HCT116 (cell line): ENCODE results near the gene BNIPL. TPM values are rescaled to one million over a fixed set of nuclear protein-coding genes. Genes with fewer than 3 reads are reported as not detected.

ENCODE experiments used
- ATAC-seq: fragments of 200-7000 bp; cut with Tn5 transposase; 2 replicates; pipeline ENCODE4 v1.9.1; 2020; ENCODE audit warnings: mild to moderate bottlenecking, moderate library complexity
- BruUV-seq: library from RNA; stranded (reverse); fragments of 400-500 nt; replicated peaks from 2 replicates; lab custom pipeline; 2021; lab: Mats Ljungman, UMichigan
- CTCF ChIA-PET: fragments of 300-600 bp; sonication (Branson Sonifier 250); formaldehyde crosslinking; loops from one replicate; lab custom pipeline; 2021; ENCODE audit warnings: antibody characterized with exemption; lab: Charles Lee
- POLR2A ChIA-PET: fragments of 300-600, 350-600 bp; sonication (Branson Sonifier 250); formaldehyde crosslinking; loops from one replicate; lab custom pipeline; 2021; ENCODE audit warnings: antibody characterized with exemption; lab: Charles Lee
- RAD21 ChIA-PET, 2 experiments: fragments of 300-600 bp; sonication (Branson Sonifier 250); formaldehyde crosslinking; loops; one replicate each; lab custom pipeline; 2023; ENCODE audit warnings: low total read pairs in 2 of 2; ENCODE audit not compliant: uncharacterized antibody in 2 of 2, unreplicated experiment in 2 of 2, low non-redundant PET in 1 of 2; lab: Charles Lee
- DNase-seq: peaks from one replicate; pipeline ENCODE4 v3.0.0-alpha.2; 2010; ENCODE audit warnings: low read depth, low spot score
- H2AFZ ChIP-seq: fragments of 200-600 bp; shearing (Covaris generic), sonication (generic); 2 replicates; pipeline ENCODE4 v1.6.1; 2017; ENCODE audit warnings: low read depth, mixed run types, mixed read lengths, antibody characterized with exemption, low read length; ENCODE audit not compliant: poor library complexity, severe bottlenecking
- H3K27ac ChIP-seq: 2 replicates; pipeline ENCODE4 v1.5.1; 2012; ENCODE audit warnings: low read depth, low read length
- H3K27me3 ChIP-seq: fragments of 200-600 bp; sonication (generic); 2 replicates; pipeline ENCODE4 v1.6.1; 2016; ENCODE audit warnings: mixed run types, low read length, mixed read lengths; ENCODE audit not compliant: insufficient read depth
- H3K36me3 ChIP-seq, 2 experiments: fragments of 200-500 bp in 1 of 2; fragments of 200-600 bp in 1 of 2; sonication (Bioruptor generic) in 1 of 2; sonication (generic) in 1 of 2; 2 replicates each; pipeline versions ENCODE4 v1.5.1 to v1.6.1; 2014 to 2016; ENCODE audit warnings: low read length in 2 of 2, inconsistent platforms in 1 of 2, mixed read lengths in 1 of 2, mixed run types in 1 of 2; ENCODE audit not compliant: insufficient read depth in 2 of 2, control insufficient read depth in 1 of 2
- H3K4me1 ChIP-seq, 2 experiments: fragments of 200-600 bp in 1 of 2; sonication (generic) in 1 of 2; 2 replicates each; pipeline versions ENCODE4 v1.5.1 to v1.6.1; 2012 to 2017; ENCODE audit warnings: low read length in 2 of 2, inconsistent platforms in 1 of 2, mild to moderate bottlenecking in 1 of 2, mixed read lengths in 1 of 2, mixed run types in 1 of 2, moderate library complexity in 1 of 2; ENCODE audit not compliant: insufficient read depth in 2 of 2, control insufficient read depth in 1 of 2
- H3K4me2 ChIP-seq: fragments of 200-600 bp; sonication (generic); 2 replicates; pipeline ENCODE4 v1.6.1; 2017; ENCODE audit warnings: mixed run types, low read length, mixed read lengths
- H3K4me3 ChIP-seq, 2 experiments: fragments of 200-600 bp in 1 of 2; sonication (generic) in 1 of 2; replicated peaks in 1 of 2; 2 replicates each; pipeline ENCODE4 v1.5.1; 2011 to 2016; ENCODE audit warnings: low read length in 2 of 2, control low read depth in 1 of 2, low read depth in 1 of 2, mild to moderate bottlenecking in 1 of 2, mixed read lengths in 1 of 2, mixed run types in 1 of 2
- H3K79me2 ChIP-seq: fragments of 200-600 bp; sonication (generic); 2 replicates; pipeline ENCODE4 v1.6.1; 2017; ENCODE audit warnings: mild to moderate bottlenecking, mixed run types, low read length, moderate library complexity, mixed read lengths; ENCODE audit not compliant: insufficient read depth
- H3K9ac ChIP-seq: fragments of 200-600 bp; sonication (generic); 2 replicates; pipeline ENCODE4 v1.6.1; 2016; ENCODE audit warnings: low read length, mixed read lengths
- H3K9me2 ChIP-seq: fragments of 200-600 bp; sonication (generic), shearing (Covaris generic); 2 replicates; pipeline ENCODE4 v1.6.1; 2017; ENCODE audit warnings: mixed run types, mild to moderate bottlenecking, moderate library complexity; ENCODE audit not compliant: insufficient read depth
- H3K9me3 ChIP-seq, 2 experiments: fragments of 200-500 bp in 1 of 2; fragments of 200-600 bp in 1 of 2; sonication (Bioruptor generic) in 1 of 2; sonication (generic) in 1 of 2; 2 replicates each; pipeline ENCODE4 v1.6.1; 2014 to 2017; ENCODE audit warnings: low read length in 2 of 2, mixed read lengths in 2 of 2, inconsistent platforms in 1 of 2, low read depth in 1 of 2, mild to moderate bottlenecking in 1 of 2, mixed run types in 1 of 2, moderate library complexity in 1 of 2; ENCODE audit not compliant: control insufficient read depth in 1 of 2, insufficient read depth in 1 of 2
- H4K20me1 ChIP-seq: fragments of 200-600 bp; sonication (generic), shearing (Covaris generic); 2 replicates; pipeline ENCODE4 v1.6.1; 2017; ENCODE audit warnings: mixed run types, mild to moderate bottlenecking, moderate library complexity; ENCODE audit not compliant: insufficient read depth
- CBX3 ChIP-seq: IDR thresholded peaks from 2 replicates; pipeline ENCODE4 v1.6.1; 2012; ENCODE audit warnings: low read depth
- CEBPB ChIP-seq: IDR thresholded peaks from 2 replicates; pipeline ENCODE4 v1.6.1; 2012; ENCODE audit warnings: low read depth
- CTCF ChIP-seq, 3 experiments: fragments of 200-600 bp in 1 of 3; sonication (generic) in 1 of 3; IDR thresholded peaks in 2 of 3; conservative IDR thresholded peaks in 1 of 3; 2 replicates each; pipeline ENCODE4 v1.5.1; 2012 to 2017; ENCODE audit warnings: low read depth in 2 of 3, low read length in 2 of 3, antibody characterized with exemption in 1 of 3, borderline replicate concordance in 1 of 3, control low read depth in 1 of 3, mild to moderate bottlenecking in 1 of 3, mixed read lengths in 1 of 3, mixed run types in 1 of 3, moderate library complexity in 1 of 3; ENCODE audit not compliant: insufficient read depth in 1 of 3
- EGR1 ChIP-seq: IDR thresholded peaks from 2 replicates; pipeline ENCODE4 v1.6.1; 2012; ENCODE audit warnings: low read depth
- ELF1 ChIP-seq: IDR thresholded peaks from 2 replicates; pipeline ENCODE4 v1.6.1; 2012; ENCODE audit warnings: low read depth, borderline replicate concordance
- EZH2 ChIP-seq: fragments of 200-600 bp; sonication (generic); IDR thresholded peaks from 2 replicates; pipeline ENCODE4 v1.6.1; 2017; ENCODE audit warnings: antibody characterized with exemption, mixed run types
- EZH2phosphoT487 ChIP-seq: fragments of 200-600 bp; IDR thresholded peaks from 2 replicates; pipeline ENCODE4 v1.6.1; 2018; ENCODE audit warnings: antibody characterized with exemption, borderline replicate concordance
- FOSL1 ChIP-seq: IDR thresholded peaks from 2 replicates; pipeline ENCODE4 v1.6.1; 2012; ENCODE audit warnings: low read depth
- JUND ChIP-seq: IDR thresholded peaks from 2 replicates; pipeline ENCODE4 v1.6.1; 2012
- POLR2AphosphoS5 ChIP-seq: IDR thresholded peaks from 2 replicates; pipeline ENCODE4 v1.6.1; 2011; ENCODE audit warnings: mild to moderate bottlenecking, low read depth, low read length, moderate library complexity
- SP1 ChIP-seq: IDR thresholded peaks from 2 replicates; pipeline ENCODE4 v1.6.1; 2012; ENCODE audit warnings: low read depth
- TCF7L2 ChIP-seq: IDR thresholded peaks from 2 replicates; pipeline ENCODE4 v1.7.0; 2011; ENCODE audit warnings: borderline replicate concordance, inconsistent platforms; ENCODE audit not compliant: insufficient read depth, insufficient read length; ENCODE audit errors: extremely low read depth
- YY1 ChIP-seq: IDR thresholded peaks from 2 replicates; pipeline ENCODE4 v1.6.1; 2011; ENCODE audit warnings: low read length, low read depth, moderate library complexity, mild to moderate bottlenecking; ENCODE audit not compliant: insufficient replicate concordance; ENCODE audit errors: extremely low read depth
- ZNF274 ChIP-seq: fragments of 200-500 bp; sonication (Bioruptor generic); IDR thresholded peaks from 2 replicates; pipeline ENCODE4 v1.6.1; 2014; ENCODE audit warnings: mild to moderate bottlenecking, low read depth, low read length, inconsistent platforms
- intact Hi-C: fragments of 100-400 bp; cut with micrococcal nuclease; formaldehyde crosslinking; loops from 2 replicates; pipeline ENCODE4 v1.10.0; 2022
- total RNA-seq: library from RNA; stranded (reverse); gene quantifications from one replicate; pipeline ENCODE4 v1.2.1, GENCODE V29; 2021; ENCODE audit not compliant: unreplicated experiment
- TF ChIP-seq, protein P1 (sequence below): IDR thresholded peaks from 2 replicates; pipeline ENCODE4 v1.6.1; 2012
- TF ChIP-seq, protein P2 (sequence below): IDR thresholded peaks from 2 replicates; pipeline ENCODE4 v1.6.1; 2012; ENCODE audit warnings: low read depth

Gene BNIPL
- total RNA-seq, 1 experiment from 2014 or later: 0.86 TPM

DNA sequence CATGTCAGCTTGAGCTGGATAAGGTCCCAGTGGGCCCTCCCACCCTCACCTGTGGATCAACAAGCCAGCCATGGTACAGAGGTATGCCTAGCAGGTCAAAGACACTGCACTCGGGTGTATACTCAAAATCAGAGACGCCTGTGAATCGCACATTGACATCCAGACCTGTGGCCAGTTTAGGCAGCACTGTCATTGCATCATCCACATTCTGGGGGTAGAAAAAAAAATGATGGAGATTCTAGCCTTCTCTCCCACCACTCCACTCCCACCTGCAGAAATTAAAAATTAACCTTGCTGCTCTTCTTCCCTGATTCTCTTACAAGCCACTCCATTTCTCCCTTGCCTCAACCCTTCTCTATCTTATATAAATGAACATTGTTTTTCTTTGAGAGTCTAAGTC lies 36.0 kb upstream of the BNIPL start:
- ATAC-seq: no peak
- Histone ChIP-seq H3K9ac (no peak overlapping the region), H3K9me3 (no peaks in the 10 kb centered on the region), H3K27ac (no peak overlapping the region), H2AFZ (no peak overlapping the region), H3K4me2 (no peak overlapping the region), H3K27me3 (no peaks in the 10 kb centered on the region), H3K36me3 (no peaks in the 10 kb centered on the region)
- intact Hi-C loops: no loop called here
- no peak for TF ChIP-seq CEBPB
- no peak for TF ChIP-seq FOSL1
- TF ChIP-seq, protein P1, sequence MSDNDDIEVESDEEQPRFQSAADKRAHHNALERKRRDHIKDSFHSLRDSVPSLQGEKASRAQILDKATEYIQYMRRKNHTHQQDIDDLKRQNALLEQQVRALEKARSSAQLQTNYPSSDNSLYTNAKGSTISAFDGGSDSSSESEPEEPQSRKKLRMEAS: no peak
- TF ChIP-seq EZH2phosphoT487: no peak
- TF ChIP-seq SP1: no peak
- TF ChIP-seq ELF1: no peak
- no peak for TF ChIP-seq CBX3
- TF ChIP-seq, all 23 proteins: peak for 0
- Histone ChIP-seq H3K4me3 (no peak overlapping the region), H4K20me1 (no peaks in the 10 kb centered on the region), H3K4me1 (peaks cover 7 to 38% of the 10 kb centered on the region in 2 experiments; a peak in 3 of 4 replicates), H3K9me2 (no peaks in the 10 kb centered on the region), H3K79me2 (no peaks in the 10 kb centered on the region)
- POLR2A ChIA-PET: no interaction called here
- CTCF ChIA-PET: no interaction called here
- BruUV-seq: no TSS peak
- RAD21 ChIA-PET: no interaction called here
- no peak for DNase-seq

DNA sequence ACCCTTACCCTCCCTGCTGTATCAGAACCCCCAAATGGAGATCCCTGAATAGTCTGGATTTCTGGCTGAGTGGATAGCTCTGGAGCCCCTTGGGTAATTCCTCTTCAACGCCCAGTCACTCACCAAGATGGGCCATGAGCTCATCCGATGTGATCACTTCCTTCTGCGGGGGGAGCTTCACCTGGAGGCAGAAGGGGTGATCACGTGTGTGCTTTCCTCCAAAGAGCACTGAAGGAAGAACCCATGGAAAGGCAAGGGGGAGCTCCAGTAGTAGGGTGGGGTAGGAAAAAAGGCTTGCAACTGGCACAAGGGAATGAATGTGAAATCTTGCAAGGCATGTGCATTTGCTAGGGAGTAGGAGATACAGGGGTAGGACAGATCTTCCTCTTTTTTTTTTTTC lies 34.8 kb upstream of the BNIPL start:
- no TSS peak for BruUV-seq
- peaks cover 6 to 37% of the 10 kb centered on the region in 2 experiments; a peak in 3 of 4 replicates for H3K4me1 ChIP-seq
- DNase-seq: no peak
- TF ChIP-seq YY1 (no peak), TCF7L2 (no peak), ELF1 (no peak), SP1 (no peak), EZH2 (no peak), ZNF274 (no peak), CTCF (IDR thresholded peaks at IDR 0.05 in 2 of 3, conservative IDR thresholded peaks at IDR 0.05 in 1 of 3; ENCODE audit: borderline replicate concordance in 1 of 3, insufficient read depth in 1 of 3, low read depth in 2 of 3, low read length in 2 of 3) (no peak), EGR1 (no peak), CBX3 (no peak), JUND (no peak), POLR2AphosphoS5 (no peak)
- TF ChIP-seq, protein P1: no peak
- TF ChIP-seq, protein P2, sequence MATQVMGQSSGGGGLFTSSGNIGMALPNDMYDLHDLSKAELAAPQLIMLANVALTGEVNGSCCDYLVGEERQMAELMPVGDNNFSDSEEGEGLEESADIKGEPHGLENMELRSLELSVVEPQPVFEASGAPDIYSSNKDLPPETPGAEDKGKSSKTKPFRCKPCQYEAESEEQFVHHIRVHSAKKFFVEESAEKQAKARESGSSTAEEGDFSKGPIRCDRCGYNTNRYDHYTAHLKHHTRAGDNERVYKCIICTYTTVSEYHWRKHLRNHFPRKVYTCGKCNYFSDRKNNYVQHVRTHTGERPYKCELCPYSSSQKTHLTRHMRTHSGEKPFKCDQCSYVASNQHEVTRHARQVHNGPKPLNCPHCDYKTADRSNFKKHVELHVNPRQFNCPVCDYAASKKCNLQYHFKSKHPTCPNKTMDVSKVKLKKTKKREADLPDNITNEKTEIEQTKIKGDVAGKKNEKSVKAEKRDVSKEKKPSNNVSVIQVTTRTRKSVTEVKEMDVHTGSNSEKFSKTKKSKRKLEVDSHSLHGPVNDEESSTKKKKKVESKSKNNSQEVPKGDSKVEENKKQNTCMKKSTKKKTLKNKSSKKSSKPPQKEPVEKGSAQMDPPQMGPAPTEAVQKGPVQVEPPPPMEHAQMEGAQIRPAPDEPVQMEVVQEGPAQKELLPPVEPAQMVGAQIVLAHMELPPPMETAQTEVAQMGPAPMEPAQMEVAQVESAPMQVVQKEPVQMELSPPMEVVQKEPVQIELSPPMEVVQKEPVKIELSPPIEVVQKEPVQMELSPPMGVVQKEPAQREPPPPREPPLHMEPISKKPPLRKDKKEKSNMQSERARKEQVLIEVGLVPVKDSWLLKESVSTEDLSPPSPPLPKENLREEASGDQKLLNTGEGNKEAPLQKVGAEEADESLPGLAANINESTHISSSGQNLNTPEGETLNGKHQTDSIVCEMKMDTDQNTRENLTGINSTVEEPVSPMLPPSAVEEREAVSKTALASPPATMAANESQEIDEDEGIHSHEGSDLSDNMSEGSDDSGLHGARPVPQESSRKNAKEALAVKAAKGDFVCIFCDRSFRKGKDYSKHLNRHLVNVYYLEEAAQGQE: no peak

More for the DNA sequence above, 34.8 kb upstream of the BNIPL start:
- Histone ChIP-seq H4K20me1 (no peaks in the 10 kb centered on the region), H3K36me3 (no peaks in the 10 kb centered on the region), H3K4me3 (no peak overlapping the region), H3K27me3 (no peaks in the 10 kb centered on the region), H3K9ac (no peak overlapping the region), H3K27ac (no peak overlapping the region), H2AFZ (no peak overlapping the region), H3K9me3 (no peaks in the 10 kb centered on the region), H3K4me2 (no peak overlapping the region), H3K9me2 (no peaks in the 10 kb centered on the region), H3K79me2 (no peaks in the 10 kb centered on the region)
- intact Hi-C loops: no loop called here
- ChIA-PET CTCF (no interaction called here), POLR2A (no interaction called here), RAD21 (no interaction called here)
- ATAC-seq: no peak
